Left colon (tissue), 2 donors: Measurements from ENCODE around the gene CTCFL. TPM values are rescaled to one million over a fixed set of nuclear protein-coding genes. Genes with fewer than 3 reads are reported as not detected.
A peak's percentile ranks its signal among the peaks of the same experiment; 100 is the strongest.

ENCODE experiments used
- ATAC-seq: fragments of 200-7000 bp; cut with Tn5 transposase; one replicate; pipeline ENCODE4 v1.9.1; 2020; ENCODE audit warnings: mild to moderate bottlenecking, moderate library complexity
- DNase-seq, 2 donors: peaks; one replicate each; pipeline ENCODE4 v3.0.0-alpha.2; 2020
- intact Hi-C, 2 donors: fragments of 100-400 bp; cut with DNase I in 1 of 2; cut with micrococcal nuclease in 1 of 2; formaldehyde crosslinking; loops; one replicate each; pipeline versions ENCODE4 v1.11.2 to v1.14.0; 2022; cut with DNase I, micrococcal nuclease
- total RNA-seq, 2 donors: library from RNA; stranded (reverse); fragmentation: NEBNext Ultra II Directional; extraction: Animal tissue kit (Norgen Biotek cat#: 25700); gene quantifications; one replicate each; pipeline ENCODE4 v1.2.1, GENCODE V29; 2021
- donor health status: DM: no; HTN: no; CAD: no.
- donor health status: DM: yes; HTN: yes; CAD: no.

The CTCFL gene
- total RNA-seq, 2 donors from 2014 or later: not detected

DNA sequence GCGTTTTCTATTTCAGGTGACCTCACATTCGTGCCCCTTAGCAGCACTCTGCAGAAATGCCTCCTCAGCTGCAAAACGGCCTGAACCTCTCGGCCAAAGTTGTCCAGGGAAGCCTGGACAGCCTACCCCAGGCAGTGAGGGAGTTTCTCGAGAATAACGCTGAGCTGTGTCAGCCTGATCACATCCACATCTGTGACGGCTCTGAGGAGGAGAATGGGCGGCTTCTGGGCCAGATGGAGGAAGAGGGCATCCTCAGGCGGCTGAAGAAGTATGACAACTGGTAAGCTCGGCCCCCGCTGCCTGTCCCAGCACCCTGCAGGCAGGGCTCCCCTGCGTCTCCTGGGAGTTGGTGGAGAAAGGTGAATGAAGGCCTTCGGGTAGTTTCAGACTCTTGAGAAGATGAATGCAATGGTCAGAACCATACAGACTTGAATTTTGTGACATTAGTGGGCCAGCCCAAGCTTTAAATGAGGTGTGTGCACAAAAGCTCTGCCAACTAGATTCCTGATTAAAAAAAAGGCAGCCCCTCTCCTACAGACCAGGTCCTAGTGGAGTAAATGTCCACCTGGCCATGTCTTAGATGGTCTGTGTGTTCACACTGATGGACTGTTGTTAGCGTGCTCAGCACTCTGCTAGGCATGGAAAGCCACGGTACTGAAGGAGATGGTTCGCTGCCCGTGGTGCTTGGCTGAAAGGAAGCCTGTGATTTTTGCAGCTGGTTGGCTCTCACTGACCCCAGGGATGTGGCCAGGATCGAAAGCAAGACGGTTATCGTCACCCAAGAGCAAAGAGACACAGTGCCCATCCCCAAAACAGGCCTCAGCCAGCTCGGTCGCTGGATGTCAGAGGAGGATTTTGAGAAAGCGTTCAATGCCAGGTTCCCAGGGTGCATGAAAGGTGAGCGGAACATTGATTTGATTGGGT is 36.7 kb upstream of the CTCFL start:
- no peak for ATAC-seq
- DNase-seq: no peak
- intact Hi-C loops: no loop called here

GRCh38 chr20:57560554-57561355 is 35.8 kb upstream of the CTCFL start, which contains the start of gene PCK1:
Gene PCK1 (plus strand): TSS chr20:57561110. CDS start chr20:57561412, 302 bp downstream.
- ATAC-seq: peak; percentile 70
- DNase-seq: peak; percentile 93 to 95
- intact Hi-C loops: no loop called here

DNA sequence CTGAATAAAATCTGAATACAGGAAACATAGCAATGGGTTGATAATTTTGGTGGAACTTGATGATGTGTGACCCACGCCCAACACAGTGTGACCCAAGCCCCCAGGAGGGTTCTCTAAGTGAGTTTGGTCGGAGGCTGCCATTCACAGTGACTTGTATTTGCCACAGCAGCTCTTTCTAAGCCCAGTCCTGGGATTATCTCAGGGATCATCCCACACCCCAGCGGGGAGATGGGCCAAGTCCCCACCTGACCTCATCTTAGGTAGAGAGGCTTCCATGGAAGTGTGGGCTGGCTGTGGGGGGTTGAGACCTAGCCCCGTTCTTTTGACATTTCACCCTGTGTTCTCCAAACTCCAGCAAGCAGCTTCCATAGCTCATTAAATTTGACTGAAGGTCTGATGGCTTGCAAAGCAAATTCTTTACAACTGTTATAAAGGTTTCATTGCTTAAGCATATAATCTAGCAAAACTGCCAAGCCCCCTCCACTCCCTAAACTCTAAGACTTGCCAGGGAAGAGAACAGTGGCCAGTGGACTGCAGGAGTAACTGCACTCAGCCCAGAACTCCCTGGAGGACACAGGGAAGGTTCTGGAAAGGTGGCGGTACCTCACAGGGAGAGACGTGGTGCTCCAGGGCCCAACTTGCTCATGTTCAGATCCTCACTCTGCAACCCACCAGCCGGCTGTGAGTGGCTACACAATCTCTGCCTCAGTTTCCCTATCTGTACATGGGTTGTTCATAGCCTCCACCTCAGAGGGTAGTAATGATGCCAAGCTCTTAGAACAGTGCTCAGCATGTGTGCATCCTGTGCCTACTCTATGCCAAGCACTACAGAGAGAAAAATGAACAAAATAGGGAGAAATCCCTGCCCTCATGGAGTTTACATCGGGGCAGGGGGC is 35.0 kb upstream of the CTCFL start:
- DNase-seq (no peak), ATAC-seq (peak; percentile 52)
- intact Hi-C loops: no loop called here

DNA sequence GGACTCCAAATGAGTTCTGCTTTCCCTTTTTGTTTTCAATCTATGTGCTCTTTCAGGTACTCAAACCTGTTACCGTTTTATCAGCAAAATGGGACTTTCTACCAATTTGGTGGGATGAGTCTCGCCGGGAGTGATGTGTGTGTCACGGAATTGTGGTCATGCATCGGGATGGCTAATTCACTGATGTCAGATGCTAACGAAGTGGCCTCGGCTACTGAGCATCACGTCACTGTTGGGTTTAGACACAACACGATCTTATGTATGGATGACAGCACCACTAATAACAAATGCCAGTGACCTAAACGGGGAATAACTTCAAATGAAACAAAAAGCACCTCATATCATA is 34.3 kb upstream of the CTCFL start:
- ATAC-seq (no peak), DNase-seq (no peak)
- intact Hi-C loops: no loop called here

DNA sequence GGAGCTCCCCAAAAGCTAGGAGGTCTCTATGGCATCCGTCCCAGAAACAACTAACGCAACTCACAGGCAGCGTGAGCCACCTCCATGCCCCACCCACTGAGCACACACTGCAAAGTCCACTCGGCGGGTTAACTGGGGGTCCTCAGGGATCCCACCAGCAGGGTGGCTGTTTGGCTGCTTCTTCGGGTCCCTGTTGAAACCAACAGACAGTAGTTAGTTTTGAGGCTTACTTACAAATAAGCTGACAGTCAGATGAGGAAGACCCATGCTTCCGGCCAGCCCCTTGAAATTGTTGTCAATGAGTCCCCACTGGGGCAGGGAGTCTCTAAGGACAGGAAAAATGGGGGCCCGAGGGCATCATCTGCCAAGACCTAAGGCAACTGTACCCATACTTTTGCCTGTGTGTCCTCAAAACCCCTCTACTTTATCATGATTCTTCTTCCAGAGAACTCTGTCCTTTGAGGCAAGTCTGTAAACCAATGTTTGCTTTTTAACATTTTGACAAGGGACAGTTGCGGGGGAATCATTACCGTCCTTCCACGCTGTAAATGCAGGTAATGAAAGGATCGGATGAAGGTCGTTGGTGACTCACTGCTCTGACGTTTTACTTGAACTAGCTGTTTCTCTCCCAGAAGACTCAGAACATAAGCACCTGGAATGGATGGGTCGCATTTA is 33.8 kb upstream of the CTCFL start:
- intact Hi-C loops: no loop called here
- DNase-seq (no peak), ATAC-seq (peak; percentile 18)

- ATAC-seq (no peak), DNase-seq (no peak)
- intact Hi-C loops: no loop called here
Measured at GRCh38 chr20:57557926-57558613, 33.1 kb upstream of the CTCFL start.

DNA sequence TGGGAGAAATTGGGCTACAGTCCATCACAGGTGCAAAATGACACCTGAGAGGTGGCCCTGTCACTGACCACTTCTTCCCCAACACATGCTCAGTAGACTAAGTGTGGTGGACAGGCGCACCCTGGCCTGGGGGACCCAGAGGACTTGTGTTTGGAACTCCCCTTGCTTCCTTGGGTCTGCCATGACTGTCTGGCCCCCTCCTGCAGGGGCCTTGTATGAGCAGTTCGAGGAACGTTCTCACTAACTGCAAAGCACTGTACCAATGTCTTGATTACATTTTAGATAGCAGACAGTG is 32.0 kb upstream of the CTCFL start:
- ATAC-seq: no peak
- intact Hi-C loops: no loop called here

GRCh38 chr20:57555457-57556184 is 30.7 kb upstream of the CTCFL start:
- intact Hi-C loops: no loop called here
- ATAC-seq: no peak

More for the DNA sequence above, 32.0 kb upstream of the CTCFL start:
- DNase-seq: no peak

GRCh38 chr20:57553376-57554018 is 28.6 kb upstream of the CTCFL start:
- ATAC-seq (no peak), DNase-seq (no peak)
- intact Hi-C loops: no loop called here

More at GRCh38 chr20:57555457-57556184, 30.7 kb upstream of the CTCFL start:
- DNase-seq: no peak

DNA sequence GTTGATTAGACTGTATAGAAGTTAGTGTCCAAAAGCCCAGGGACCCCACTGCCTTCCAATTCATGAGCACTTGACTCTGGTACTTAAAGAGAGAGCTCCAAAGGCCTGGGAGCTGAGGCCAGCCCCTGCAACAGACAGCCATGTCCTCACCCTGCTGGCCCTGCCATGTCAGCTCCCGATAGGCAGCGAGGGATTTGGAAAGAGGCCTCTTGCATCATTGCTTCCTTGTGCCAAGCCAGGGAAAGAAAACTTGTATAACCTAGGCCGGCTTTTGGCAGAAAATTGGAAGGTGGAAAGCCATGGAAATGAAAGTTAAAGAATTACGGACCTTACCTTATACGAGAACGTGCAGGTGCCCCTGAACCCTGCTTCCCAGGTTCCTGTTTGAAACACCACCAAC is 27.5 kb upstream of the CTCFL start:
- no peak for DNase-seq
- intact Hi-C loops: no loop called here
- ATAC-seq: no peak

- no peak for DNase-seq
- ATAC-seq: no peak
Measured at GRCh38 chr20:57548177-57549058, 23.5 kb upstream of the CTCFL start.

DNA sequence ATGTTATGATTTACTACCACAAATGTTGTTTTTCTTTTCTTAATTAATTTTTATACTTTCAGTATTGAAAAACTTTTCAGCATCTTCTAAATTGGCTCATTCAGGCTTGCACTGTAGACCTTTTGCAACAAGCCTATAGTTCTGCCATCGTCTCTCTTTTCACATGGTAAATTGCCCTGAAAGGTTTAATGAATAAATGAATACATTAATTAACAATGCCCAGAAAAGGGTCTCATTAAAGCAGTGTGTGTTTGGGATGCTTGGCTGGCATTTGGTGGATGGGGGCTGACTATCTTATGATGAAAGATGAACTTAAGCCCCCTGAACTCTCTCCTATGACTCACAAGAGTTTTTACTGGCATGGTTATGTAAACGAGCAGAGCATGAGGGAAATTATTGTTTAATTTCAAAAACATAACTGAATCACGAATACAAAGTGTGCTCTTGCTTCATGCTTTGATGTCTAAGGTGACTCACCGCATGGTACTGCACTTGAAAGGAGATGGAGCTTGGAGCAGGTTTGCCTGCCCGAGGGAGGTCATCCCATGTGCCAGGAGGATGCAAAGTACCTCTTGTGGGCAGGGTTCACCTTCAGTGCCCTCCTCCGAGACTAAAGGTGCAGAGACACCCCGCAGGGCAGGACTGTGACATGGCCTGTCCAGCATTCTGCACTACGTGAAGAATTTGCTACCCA is 22.2 kb upstream of the CTCFL start:
- intact Hi-C loops: no loop called here
- ATAC-seq: peak; percentile 15
- no peak for DNase-seq

More at GRCh38 chr20:57548177-57549058, 23.5 kb upstream of the CTCFL start:
- intact Hi-C loops: no loop called here

DNA sequence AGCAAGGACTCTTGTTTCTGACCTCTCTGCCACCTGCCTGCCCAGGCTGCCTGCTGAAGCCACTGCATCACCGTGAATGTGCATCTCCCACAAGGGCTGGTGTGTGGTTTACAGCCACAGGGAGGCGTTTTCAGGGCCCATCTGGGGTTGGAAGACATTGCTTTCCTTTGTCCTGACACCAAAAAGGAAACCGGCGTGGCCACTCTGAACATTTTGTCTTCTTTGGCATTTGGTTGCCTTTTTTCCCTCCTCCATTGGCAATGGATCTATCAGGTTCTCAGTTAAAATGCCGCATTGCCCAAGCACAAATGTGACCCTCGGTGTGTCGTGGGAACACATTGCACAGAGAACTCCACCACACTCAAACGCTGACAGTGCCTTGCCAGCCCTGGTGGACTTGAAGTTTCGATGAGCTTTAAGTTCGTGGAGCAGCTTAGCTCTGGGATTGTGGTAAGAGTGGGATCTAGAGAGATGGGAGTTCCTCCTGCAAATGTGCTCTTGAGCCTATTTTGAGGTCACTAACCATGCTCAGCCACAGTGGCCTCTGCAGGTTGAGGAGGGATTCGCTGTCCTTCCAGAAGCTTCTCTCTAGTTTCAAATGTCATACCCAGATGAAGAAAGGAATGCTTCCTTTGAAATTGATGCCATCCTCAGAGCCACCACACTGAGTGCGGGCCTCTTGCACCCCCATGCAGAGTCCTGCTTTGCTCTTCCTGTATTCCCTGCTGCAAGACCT is 21.2 kb upstream of the CTCFL start:
- DNase-seq: no peak
- ATAC-seq: no peak

GRCh38 chr20:57544838-57545564 is 20.1 kb upstream of the CTCFL start:
- no peak for DNase-seq
- ATAC-seq: peak; percentile 77
- intact Hi-C loops: no loop called here

More for the DNA sequence above, 21.2 kb upstream of the CTCFL start:
- intact Hi-C loops: no loop called here
